K562 (cell line): ENCODE measurements around the gene PPP6R3.

Experiments
- EZH2 ChIP-seq: IDR thresholded peaks from 2 replicates; pipeline ENCODE4 v1.6.1; 2012; ENCODE audit warnings: low read depth, mild to moderate bottlenecking, inconsistent platforms, low read length, borderline replicate concordance
- FUS ChIP-seq: fragments of 200-400 bp; formaldehyde crosslinking; optimal IDR thresholded peaks from 2 replicates; pipeline ENCODE3; 2017; ENCODE audit warnings: low read depth, low read length
- GMEB1 ChIP-seq: fragments of 250-450 bp; sonication (Bioruptor Pico); IDR thresholded peaks from 2 replicates; pipeline ENCODE4 v1.4.0; 2020; ENCODE audit warnings: mild to moderate bottlenecking
- HBP1 ChIP-seq: fragments of 450-650 bp; formaldehyde crosslinking; IDR thresholded peaks from 2 replicates; pipeline ENCODE4 v1.4.0; 2022; ENCODE audit warnings: missing genetic modification characterization
- HMG20A ChIP-seq: fragments of 450-650 bp; formaldehyde crosslinking; conservative IDR thresholded peaks from 2 replicates; pipeline ENCODE4 v1.4.0; 2020; ENCODE audit warnings: mild to moderate bottlenecking, mixed read lengths
- ID3 ChIP-seq, 2 experiments: fragments of 250-450 bp in 1 of 2; fragments of 450-650 bp in 1 of 2; sonication (Bioruptor Pico) in 1 of 2; IDR thresholded peaks; 2 replicates each; pipeline versions ENCODE4 v1.6.1 to v1.8.0; 2016 to 2021; ENCODE audit warnings: mild to moderate bottlenecking in 2 of 2, moderate library complexity in 2 of 2, missing compliant biosample characterization in 1 of 2, missing genetic modification characterization in 1 of 2
- RCOR1 ChIP-seq, 2 experiments: IDR thresholded peaks; 2 replicates each; pipeline ENCODE4 v1.6.1; 2012; ENCODE audit warnings: low read depth in 2 of 2, low read length in 2 of 2, borderline replicate concordance in 1 of 2, improper control_type of control experiment in 1 of 2
- SMC3 ChIP-seq: conservative IDR thresholded peaks from 2 replicates; pipeline ENCODE4 v1.6.1; 2011; ENCODE audit warnings: low read depth, low read length, improper control_type of control experiment; ENCODE audit not compliant: insufficient read depth
- SREBF1 ChIP-seq: fragments of 150-350 bp; IDR thresholded peaks from 2 replicates; pipeline ENCODE4 v1.6.1; 2014; ENCODE audit warnings: antibody characterized with exemption, low read depth, low read length, borderline replicate concordance
- TBL1XR1 ChIP-seq, 2 experiments: IDR thresholded peaks; 2 replicates each; pipeline ENCODE4 v1.6.1; 2012; ENCODE audit warnings: improper control_type of control experiment in 2 of 2, low read length in 2 of 2, mild to moderate bottlenecking in 1 of 2
- YY1 ChIP-seq, 3 experiments: IDR thresholded peaks; 2 replicates each; pipeline ENCODE4 v1.6.1; 2011; ENCODE audit warnings: low read length in 2 of 3, mild to moderate bottlenecking in 2 of 3, moderate library complexity in 2 of 3, borderline replicate concordance in 1 of 3, control low read depth in 1 of 3, low read depth in 1 of 3; ENCODE audit not compliant: insufficient read depth in 3 of 3, insufficient replicate concordance in 2 of 3, control insufficient read depth in 1 of 3, insufficient read length in 1 of 3; ENCODE audit errors: extremely low read depth in 1 of 3
- ZBTB11 ChIP-seq, 3 experiments: fragments of 200-800 bp in 1 of 3; fragments of 250-450 bp in 1 of 3; fragments of 450-650 bp in 1 of 3; sonication (Bioruptor Pico) in 1 of 3; sonication (Bioruptor generic) in 1 of 3; formaldehyde crosslinking in 1 of 3; IDR thresholded peaks; 2 replicates each; pipeline versions ENCODE4 v1.6.1 to v1.8.0; 2016 to 2022; ENCODE audit warnings: mild to moderate bottlenecking in 2 of 3, missing genetic modification characterization in 2 of 3, missing compliant biosample characterization in 1 of 3, moderate library complexity in 1 of 3
- ZNF354B ChIP-seq: fragments of 250-450 bp; sonication (Bioruptor Pico); IDR thresholded peaks from 2 replicates; pipeline ENCODE4 v1.4.0; 2020
- ZNF512 ChIP-seq: IDR thresholded peaks from 2 replicates; pipeline ENCODE4 v1.6.1; 2016; ENCODE audit warnings: missing genetic modification characterization, missing compliant biosample characterization

GRCh38 chr11:68661697-68662603 lies 201.4 kb downstream of the PPP6R3 start:
- TF ChIP-seq FUS (no peak), YY1 (IDR thresholded peaks at IDR 0.05; ENCODE audit: borderline replicate concordance in 1 of 3, control insufficient read depth in 1 of 3, extremely low read depth in 1 of 3, insufficient read depth in 3 of 3, insufficient read length in 1 of 3, insufficient replicate concordance in 2 of 3, low read depth in 1 of 3, low read length in 2 of 3) (no peak), GMEB1 (CRISPR knock-in tag) (no peak), SREBF1 (no peak), EZH2 (no peak), ID3 (CRISPR knock-in tag; IDR thresholded peaks at IDR 0.05) (no peak), ID3 (tag; IDR thresholded peaks at IDR 0.05) (no peak), SMC3 (no peak), HBP1 (CRISPR knock-in tag) (no peak), TBL1XR1 (IDR thresholded peaks at IDR 0.05; ENCODE audit: low read length in 2 of 2) (no peak), ZNF512 (tag) (no peak), ZBTB11 (CRISPR knock-in tag; IDR thresholded peaks at IDR 0.05) (no peak), HMG20A (CRISPR knock-in tag) (no peak), RCOR1 (IDR thresholded peaks at IDR 0.05; ENCODE audit: borderline replicate concordance in 1 of 2, low read depth in 2 of 2, low read length in 2 of 2) (no peak), ZNF354B (CRISPR knock-in tag) (no peak)
